ENCODE data around the gene UMODL1. TPM values are rescaled to one million over a fixed set of nuclear protein-coding genes. Genes with fewer than 3 reads are reported as not detected.

UMODL1 gene
- total and polyA plus RNA-seq, 2 donors (not counting 3 experiments of a cell fraction or from before 2014, with no cell fraction given) = not detected

DNA sequence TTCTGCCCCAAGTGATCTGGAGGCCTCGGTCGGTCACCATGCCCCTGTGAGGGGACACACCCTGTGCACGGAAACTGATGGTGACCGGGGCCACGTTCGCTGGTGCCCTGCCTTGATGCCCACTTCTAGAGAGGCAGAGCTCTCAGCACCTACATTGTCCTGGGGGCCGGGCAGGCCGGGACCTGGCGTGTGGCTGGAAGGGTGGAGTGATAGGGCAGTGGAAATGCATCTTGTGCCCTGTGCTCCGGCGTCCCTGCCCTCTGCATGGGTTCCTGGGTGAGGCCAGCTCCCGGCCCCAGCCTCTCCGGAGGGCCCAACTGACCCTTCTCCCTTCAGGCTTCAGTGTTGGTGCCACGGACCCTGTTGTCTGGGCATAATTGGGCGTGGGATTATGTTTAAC is 11.0 kb upstream of the UMODL1 start:
- Histone ChIP-seq H3K79me2 (ENCODE audit: control insufficient read depth, insufficient read depth, low read length) (no peaks in the 10 kb centered on the region), H3K9me3 (replicated peaks; ENCODE audit: control insufficient read depth, insufficient read depth, low read length) (no peaks in the 10 kb centered on the region), H3K36me3 (ENCODE audit: control insufficient read depth in 2 of 2, extremely low read depth in 1 of 2, insufficient read depth in 2 of 2, low read length in 2 of 2) (no peaks in the 10 kb centered on the region), H3K27ac (ENCODE audit: insufficient read depth, low read depth, low read length) (no peak overlapping the region), H3K9ac (replicated peaks; ENCODE audit: extremely low read depth, insufficient read depth, low read length) (no peak overlapping the region), H4K20me1 (replicated peaks; ENCODE audit: control insufficient read depth, extremely low read depth, insufficient read depth, low read length) (no peaks in the 10 kb centered on the region), H2AFZ (ENCODE audit: low read depth, low read length) (no peak overlapping the region), H3K27me3 (ENCODE audit: control insufficient read depth in 2 of 2, insufficient read depth in 2 of 2, low read length in 2 of 2) (peaks cover 2% of the 10 kb centered on the region in 2 experiments), H3K9me1 (replicated peaks; ENCODE audit: control insufficient read depth, extremely low read depth, insufficient read depth, low read length) (no peaks in the 10 kb centered on the region), H3K4me2 (ENCODE audit: insufficient read depth, low read length) (no peak overlapping the region), H3K4me1 (ENCODE audit: control insufficient read depth, extremely low read depth, insufficient read depth, low read length) (peaks cover 23% of the 10 kb centered on the region), H3K4me3 (replicated peaks in 1 of 3; ENCODE audit: insufficient read depth in 1 of 3, low read depth in 1 of 3, low read length in 3 of 3) (no peak overlapping the region)
- dilution Hi-C loops (cut with MboI; ENCODE audit: extremely low pct_ligation_motif_present, low sequenced_read_pairs) (no loop called here), intact Hi-C loops (cut with micrococcal nuclease) (no loop called here)
- ChIA-PET POLR2A (no interaction called here), CTCF (no interaction called here)
- no peak for TF ChIP-seq JUN (IDR thresholded peaks at IDR 0.05; ENCODE audit: borderline replicate concordance, insufficient read depth, insufficient read length, low read depth)
- no peak for TF ChIP-seq POLR2AphosphoS5 (IDR thresholded peaks at IDR 0.05; ENCODE audit: insufficient read depth, low read depth, low read length)
- no peak for TF ChIP-seq EZH2 (IDR thresholded peaks at IDR 0.05; ENCODE audit: borderline replicate concordance, low read depth, low read length, severe bottlenecking)
- no peak for TF ChIP-seq FOS (IDR thresholded peaks at IDR 0.05; ENCODE audit: borderline replicate concordance, insufficient read depth, low read length)
- TF ChIP-seq, protein P1, sequence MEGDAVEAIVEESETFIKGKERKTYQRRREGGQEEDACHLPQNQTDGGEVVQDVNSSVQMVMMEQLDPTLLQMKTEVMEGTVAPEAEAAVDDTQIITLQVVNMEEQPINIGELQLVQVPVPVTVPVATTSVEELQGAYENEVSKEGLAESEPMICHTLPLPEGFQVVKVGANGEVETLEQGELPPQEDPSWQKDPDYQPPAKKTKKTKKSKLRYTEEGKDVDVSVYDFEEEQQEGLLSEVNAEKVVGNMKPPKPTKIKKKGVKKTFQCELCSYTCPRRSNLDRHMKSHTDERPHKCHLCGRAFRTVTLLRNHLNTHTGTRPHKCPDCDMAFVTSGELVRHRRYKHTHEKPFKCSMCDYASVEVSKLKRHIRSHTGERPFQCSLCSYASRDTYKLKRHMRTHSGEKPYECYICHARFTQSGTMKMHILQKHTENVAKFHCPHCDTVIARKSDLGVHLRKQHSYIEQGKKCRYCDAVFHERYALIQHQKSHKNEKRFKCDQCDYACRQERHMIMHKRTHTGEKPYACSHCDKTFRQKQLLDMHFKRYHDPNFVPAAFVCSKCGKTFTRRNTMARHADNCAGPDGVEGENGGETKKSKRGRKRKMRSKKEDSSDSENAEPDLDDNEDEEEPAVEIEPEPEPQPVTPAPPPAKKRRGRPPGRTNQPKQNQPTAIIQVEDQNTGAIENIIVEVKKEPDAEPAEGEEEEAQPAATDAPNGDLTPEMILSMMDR (IDR thresholded peaks at IDR 0.05; ENCODE audit: extremely low read depth in 1 of 2, insufficient read depth in 1 of 2, low read depth in 1 of 2, low read length in 2 of 2) = no peak
- TF ChIP-seq, protein P2, sequence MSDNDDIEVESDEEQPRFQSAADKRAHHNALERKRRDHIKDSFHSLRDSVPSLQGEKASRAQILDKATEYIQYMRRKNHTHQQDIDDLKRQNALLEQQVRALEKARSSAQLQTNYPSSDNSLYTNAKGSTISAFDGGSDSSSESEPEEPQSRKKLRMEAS (IDR thresholded peaks at IDR 0.05; ENCODE audit: insufficient read depth, insufficient read length) = no peak
- FAIRE-seq (no peak), DNase-seq (ENCODE audit: low read depth, low spot score) (no peak)
- BruUV-seq (replicated peaks) = no TSS peak

Data from endothelial cell of umbilical vein (primary cell).